DND-41 (cell line): ENCODE results near the gene SETD1A.

Experiments
- ATAC-seq: fragments of 200-7000 bp; cut with Tn5 transposase; 3 replicates; pipeline ENCODE4 v1.9.1; 2021; ENCODE audit warnings: low read depth; ENCODE audit not compliant: insufficient read depth
- DNase-seq: peaks from one replicate; pipeline ENCODE4 v3.0.0-alpha.2; 2020
- H2AFZ ChIP-seq: 2 replicates; pipeline ENCODE4 v1.6.0; 2012; ENCODE audit warnings: low read depth, low read length
- H3K27ac ChIP-seq: 2 replicates; pipeline ENCODE4 v1.5.1; 2012; ENCODE audit warnings: low read length, inconsistent platforms
- H3K27me3 ChIP-seq: fragments of 200-600 bp; sonication (generic); 2 replicates; pipeline ENCODE4 v1.6.0; 2012; ENCODE audit warnings: low read length, mild to moderate bottlenecking, inconsistent platforms; ENCODE audit not compliant: insufficient read depth, poor library complexity
- H3K36me3 ChIP-seq: 2 replicates; pipeline ENCODE4 v1.5.1; 2012; ENCODE audit warnings: low read length, inconsistent platforms; ENCODE audit not compliant: insufficient read depth
- H3K4me1 ChIP-seq: 2 replicates; pipeline ENCODE4 v1.5.1; 2012; ENCODE audit warnings: mild to moderate bottlenecking, low read length; ENCODE audit not compliant: insufficient read depth
- H3K4me2 ChIP-seq: 2 replicates; pipeline ENCODE4 v1.6.0; 2012; ENCODE audit warnings: mild to moderate bottlenecking, moderate library complexity, low read length, inconsistent platforms; ENCODE audit not compliant: insufficient read depth
- H3K4me3 ChIP-seq, 2 experiments: fragments of 200-600 bp in 1 of 2; shearing (Covaris generic) in 1 of 2; 2 replicates each; pipeline ENCODE4 v1.5.1; 2012 to 2016; ENCODE audit warnings: inconsistent platforms in 2 of 2, low read length in 2 of 2, mild to moderate bottlenecking in 2 of 2, low read depth in 1 of 2, moderate library complexity in 1 of 2
- H3K79me2 ChIP-seq: 2 replicates; pipeline ENCODE4 v1.6.0; 2012; ENCODE audit warnings: low read length, inconsistent platforms; ENCODE audit not compliant: insufficient read depth
- H3K9ac ChIP-seq: 2 replicates; pipeline ENCODE4 v1.6.0; 2012; ENCODE audit warnings: low read depth, mild to moderate bottlenecking, inconsistent platforms, low read length, moderate library complexity
- H3K9me3 ChIP-seq: 2 replicates; pipeline ENCODE4 v1.5.1; 2012; ENCODE audit warnings: low read length, moderate library complexity, mild to moderate bottlenecking, inconsistent platforms; ENCODE audit not compliant: insufficient read depth, severe bottlenecking
- H4K20me1 ChIP-seq: 2 replicates; pipeline ENCODE4 v1.6.0; 2012; ENCODE audit warnings: low read length; ENCODE audit not compliant: insufficient read depth
- EZH2 ChIP-seq: IDR thresholded peaks from 3 replicates; pipeline ENCODE4 v1.6.1; 2012; ENCODE audit warnings: borderline replicate concordance, low read depth, mild to moderate bottlenecking, moderate library complexity, low read length, inconsistent platforms; ENCODE audit not compliant: severe bottlenecking
- TF ChIP-seq, protein P1 (sequence below): IDR thresholded peaks from 2 replicates; pipeline ENCODE4 v1.5.1; 2012; ENCODE audit warnings: borderline replicate concordance, low read length, moderate library complexity, mild to moderate bottlenecking; ENCODE audit not compliant: poor library complexity, severe bottlenecking; ENCODE audit errors: extremely low read depth

The SETD1A gene

DNA sequence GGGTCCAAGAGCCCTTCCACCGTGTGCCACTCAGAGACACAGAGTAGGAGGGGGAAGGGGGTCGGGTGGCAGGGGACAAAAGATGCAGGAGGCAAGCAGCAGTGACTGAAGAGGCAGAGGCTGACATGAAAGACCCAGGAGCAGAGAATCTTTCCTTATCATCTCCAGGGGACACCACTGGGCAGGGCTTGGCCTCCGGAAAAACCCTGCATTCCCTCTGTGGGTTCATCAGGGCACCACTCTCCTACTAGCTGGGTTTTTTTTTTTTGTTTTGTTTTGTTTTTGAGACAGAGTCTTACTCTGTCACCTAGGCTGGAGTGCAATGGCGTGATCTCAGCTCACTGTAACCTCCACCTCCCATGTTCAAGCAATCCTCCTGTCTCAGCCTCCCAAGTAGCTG lies 73.7 kb downstream of the SETD1A start:
- Histone ChIP-seq H3K36me3 (peaks cover 13% of the 10 kb centered on the region), H3K4me3 (no peak overlapping the region), H3K27ac (no peak overlapping the region), H4K20me1 (no peaks in the 10 kb centered on the region), H3K4me1 (peaks cover 23% of the 10 kb centered on the region), H3K27me3 (no peaks in the 10 kb centered on the region), H3K9me3 (no peaks in the 10 kb centered on the region), H3K79me2 (peaks cover 12% of the 10 kb centered on the region), H3K4me2 (no peak overlapping the region), H2AFZ (no peak overlapping the region), H3K9ac (no peak overlapping the region)
- DNase-seq = no peak
- no peak for TF ChIP-seq EZH2
- TF ChIP-seq, protein P1, sequence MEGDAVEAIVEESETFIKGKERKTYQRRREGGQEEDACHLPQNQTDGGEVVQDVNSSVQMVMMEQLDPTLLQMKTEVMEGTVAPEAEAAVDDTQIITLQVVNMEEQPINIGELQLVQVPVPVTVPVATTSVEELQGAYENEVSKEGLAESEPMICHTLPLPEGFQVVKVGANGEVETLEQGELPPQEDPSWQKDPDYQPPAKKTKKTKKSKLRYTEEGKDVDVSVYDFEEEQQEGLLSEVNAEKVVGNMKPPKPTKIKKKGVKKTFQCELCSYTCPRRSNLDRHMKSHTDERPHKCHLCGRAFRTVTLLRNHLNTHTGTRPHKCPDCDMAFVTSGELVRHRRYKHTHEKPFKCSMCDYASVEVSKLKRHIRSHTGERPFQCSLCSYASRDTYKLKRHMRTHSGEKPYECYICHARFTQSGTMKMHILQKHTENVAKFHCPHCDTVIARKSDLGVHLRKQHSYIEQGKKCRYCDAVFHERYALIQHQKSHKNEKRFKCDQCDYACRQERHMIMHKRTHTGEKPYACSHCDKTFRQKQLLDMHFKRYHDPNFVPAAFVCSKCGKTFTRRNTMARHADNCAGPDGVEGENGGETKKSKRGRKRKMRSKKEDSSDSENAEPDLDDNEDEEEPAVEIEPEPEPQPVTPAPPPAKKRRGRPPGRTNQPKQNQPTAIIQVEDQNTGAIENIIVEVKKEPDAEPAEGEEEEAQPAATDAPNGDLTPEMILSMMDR = no peak
- no peak for ATAC-seq

DNA sequence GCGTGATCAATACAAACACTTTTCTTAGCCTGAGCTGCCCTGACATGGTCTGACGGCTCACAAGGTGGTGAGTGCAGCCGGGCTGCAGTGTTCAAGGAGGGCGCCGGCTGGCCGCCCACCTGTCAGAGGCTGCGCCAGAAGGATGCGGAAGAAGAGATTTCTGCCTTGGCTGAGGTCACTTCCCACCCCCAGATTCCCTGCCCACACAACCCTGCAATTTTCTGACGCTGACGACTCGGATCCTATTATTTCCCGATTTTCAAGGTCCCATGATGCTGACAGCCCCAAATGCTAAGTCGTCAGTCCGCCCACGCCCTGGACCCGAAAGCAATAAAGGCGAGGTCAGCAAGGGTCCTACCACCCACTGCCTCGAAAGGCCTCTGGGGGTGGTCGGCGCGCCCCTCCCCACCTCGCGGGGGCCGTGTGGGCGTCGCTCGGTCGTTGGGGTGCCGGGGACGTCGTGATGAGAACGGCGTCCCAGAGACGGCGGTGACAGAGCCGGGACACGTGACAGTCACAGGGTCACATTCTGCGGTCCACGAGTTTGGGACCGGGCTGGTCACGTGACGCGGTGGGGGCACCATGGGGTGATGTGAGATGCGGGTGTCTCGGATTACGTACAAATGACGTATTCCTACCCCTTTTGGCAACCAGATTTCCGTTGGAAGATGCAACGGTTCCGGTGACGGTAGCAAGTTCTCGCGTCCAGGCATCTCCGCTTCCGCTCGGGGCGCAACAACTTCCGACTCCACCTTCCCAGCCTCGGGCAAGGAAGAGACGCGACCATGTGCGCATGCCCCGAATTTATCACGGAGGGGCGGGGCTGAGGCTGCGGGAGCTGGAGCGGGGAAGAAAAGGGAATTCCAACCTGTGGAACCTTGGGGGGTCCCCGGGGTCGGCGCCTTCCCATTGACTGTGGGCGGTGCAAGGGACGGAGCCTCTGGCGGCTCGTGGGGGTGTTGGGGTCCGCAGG lies 75.5 kb downstream of the SETD1A start, which contains the start of gene STX4:
TSS of gene STX4 (plus strand) at position 823 of the 973 bp plus-strand sequence. CDS start 248 bp downstream, outside the sequence.
- peak within 1 kb of the TSS; percentile 84 for H3K4me2 ChIP-seq
- no peak for TF ChIP-seq EZH2
- TF ChIP-seq, protein P1 = no peak
- H3K4me1 ChIP-seq = peaks cover 23% of the 10 kb centered on the region
- peak within 1 kb of the TSS; percentile 89 for H2AFZ ChIP-seq
- H3K27ac ChIP-seq = peak within 1 kb of the TSS; percentile 89
- H4K20me1 ChIP-seq = no peaks in the 10 kb centered on the region
- peaks cover 17% of the 10 kb centered on the region for H3K36me3 ChIP-seq
- peak within 1 kb of the TSS; percentile 78 to 83 for H3K4me3 ChIP-seq
- ATAC-seq = peak; percentile 82
- no peaks in the 10 kb centered on the region for H3K9me3 ChIP-seq
- DNase-seq = peak; percentile 97
- H3K79me2 ChIP-seq = peaks cover 12% of the 10 kb centered on the region
- peak within 1 kb of the TSS; percentile 79 for H3K9ac ChIP-seq
- no peaks in the 10 kb centered on the region for H3K27me3 ChIP-seq

DNA sequence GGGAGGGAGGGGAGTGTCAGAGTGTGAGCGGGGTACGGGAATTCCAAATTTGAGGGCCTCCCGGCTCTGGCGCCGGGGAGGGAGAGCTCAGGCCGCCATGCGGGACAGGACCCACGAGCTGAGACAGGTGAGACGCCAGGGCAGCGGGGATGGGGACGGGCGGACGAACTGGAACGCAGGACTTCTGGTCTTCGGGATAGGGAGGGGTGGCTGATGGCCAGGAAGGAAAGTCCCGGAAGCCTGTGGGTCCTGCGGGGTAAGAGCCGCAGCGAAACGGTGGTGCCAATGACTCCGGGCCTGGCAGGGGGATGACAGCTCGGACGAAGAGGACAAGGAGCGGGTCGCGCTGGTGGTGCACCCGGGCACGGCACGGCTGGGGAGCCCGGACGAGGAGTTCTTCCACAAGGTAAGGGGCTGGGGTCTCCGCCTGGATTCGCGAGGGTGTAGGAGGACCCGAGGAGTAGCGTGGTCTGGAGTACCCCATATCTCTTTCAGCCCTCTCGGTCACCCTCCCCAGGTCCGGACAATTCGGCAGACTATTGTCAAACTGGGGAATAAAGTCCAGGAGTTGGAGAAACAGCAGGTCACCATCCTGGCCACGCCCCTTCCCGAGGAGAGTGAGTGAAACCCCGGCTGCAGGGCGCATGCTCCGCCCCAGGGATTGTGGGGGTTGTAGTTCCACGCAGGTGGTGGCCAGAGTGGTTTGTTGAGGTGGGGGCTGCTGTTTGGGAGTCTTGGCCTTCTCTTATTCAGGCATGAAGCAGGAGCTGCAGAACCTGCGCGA lies 76.3 kb downstream of the SETD1A start:
- Histone ChIP-seq H3K36me3 (peaks cover 18% of the 10 kb centered on the region), H3K9me3 (no peaks in the 10 kb centered on the region), H3K9ac (peak overlapping the region; percentile 79), H3K27ac (peak overlapping the region; percentile 89), H3K4me2 (peak overlapping the region; percentile 84), H3K27me3 (no peaks in the 10 kb centered on the region), H3K79me2 (peaks cover 12% of the 10 kb centered on the region), H3K4me1 (peaks cover 23% of the 10 kb centered on the region), H4K20me1 (no peaks in the 10 kb centered on the region), H3K4me3 (peak overlapping the region; percentile 78 to 83), H2AFZ (peak overlapping the region; percentile 89)
- DNase-seq (peak; percentile 86), ATAC-seq (peak; percentile 73)
- TF ChIP-seq, protein P1 = no peak
- TF ChIP-seq EZH2 = no peak
